SW 1271 (cell line): Measurements from ENCODE around the gene OR2T8.
A peak's percentile ranks its signal among the peaks of the same experiment; 100 is the strongest.
"Not testable (repeated sequence)": the region's sequence is repeated elsewhere in the genome, so short reads cannot be mapped to it uniquely, and the experiment has no call there.

Source experiments
- DNase-seq, 2 experiments: peaks; one replicate each; lab custom pipeline; 2025; lab: John Stamatoyannopoulos, UW

The OR2T8 gene, protein sequence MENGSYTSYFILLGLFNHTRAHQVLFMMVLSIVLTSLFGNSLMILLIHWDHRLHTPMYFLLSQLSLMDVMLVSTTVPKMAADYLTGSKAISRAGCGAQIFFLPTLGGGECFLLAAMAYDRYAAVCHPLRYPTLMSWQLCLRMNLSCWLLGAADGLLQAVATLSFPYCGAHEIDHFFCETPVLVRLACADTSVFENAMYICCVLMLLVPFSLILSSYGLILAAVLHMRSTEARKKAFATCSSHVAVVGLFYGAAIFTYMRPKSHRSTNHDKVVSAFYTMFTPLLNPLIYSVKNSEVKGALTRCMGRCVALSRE

DNA sequence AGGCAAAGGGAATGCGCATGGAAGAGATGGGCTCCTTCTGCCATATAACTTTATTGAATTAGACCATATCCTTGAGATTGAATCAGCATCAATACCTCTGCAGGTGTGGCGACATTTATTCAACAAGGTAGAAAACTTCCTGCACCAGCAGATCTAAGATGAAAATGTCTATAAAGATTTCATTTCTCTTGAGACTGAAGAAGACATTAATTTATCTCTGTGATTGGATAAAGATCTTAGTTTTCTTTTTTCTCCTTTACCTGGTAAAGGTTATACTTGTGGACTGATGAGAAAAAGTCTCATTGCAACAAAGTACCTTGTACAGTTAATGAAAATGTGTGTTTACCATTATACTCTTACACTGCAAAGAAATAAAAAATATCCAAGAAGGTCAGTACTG lies at the start of gene OR2T8:
TSS of gene OR2T8 (plus strand) at position 301 of the 400 bp plus-strand sequence. CDS start 766 bp downstream, outside the sequence.
- no peak for DNase-seq

GRCh38 chr1:247883346-247883745 lies 36.7 kb upstream of the OR2T8 start:
- no peak for DNase-seq

GRCh38 chr1:247884797-247885413 lies 35.1 kb upstream of the OR2T8 start:
- DNase-seq = no peak

- DNase-seq = no peak
Measured at GRCh38 chr1:247895163-247895637, 24.9 kb upstream of the OR2T8 start, which contains the start of gene OR2W3. OR2W3 (plus strand) TSS chr1:247895587; CDS start chr1:247895587, 0 bp downstream.

DNA sequence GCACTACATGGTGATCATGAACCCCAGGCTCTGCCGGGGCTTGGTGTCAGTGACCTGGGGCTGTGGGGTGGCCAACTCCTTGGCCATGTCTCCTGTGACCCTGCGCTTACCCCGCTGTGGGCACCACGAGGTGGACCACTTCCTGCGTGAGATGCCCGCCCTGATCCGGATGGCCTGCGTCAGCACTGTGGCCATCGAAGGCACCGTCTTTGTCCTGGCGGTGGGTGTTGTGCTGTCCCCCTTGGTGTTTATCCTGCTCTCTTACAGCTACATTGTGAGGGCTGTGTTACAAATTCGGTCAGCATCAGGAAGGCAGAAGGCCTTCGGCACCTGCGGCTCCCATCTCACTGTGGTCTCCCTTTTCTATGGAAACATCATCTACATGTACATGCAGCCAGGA lies 24.1 kb upstream of the OR2T8 start:
- DNase-seq = no peak

DNA sequence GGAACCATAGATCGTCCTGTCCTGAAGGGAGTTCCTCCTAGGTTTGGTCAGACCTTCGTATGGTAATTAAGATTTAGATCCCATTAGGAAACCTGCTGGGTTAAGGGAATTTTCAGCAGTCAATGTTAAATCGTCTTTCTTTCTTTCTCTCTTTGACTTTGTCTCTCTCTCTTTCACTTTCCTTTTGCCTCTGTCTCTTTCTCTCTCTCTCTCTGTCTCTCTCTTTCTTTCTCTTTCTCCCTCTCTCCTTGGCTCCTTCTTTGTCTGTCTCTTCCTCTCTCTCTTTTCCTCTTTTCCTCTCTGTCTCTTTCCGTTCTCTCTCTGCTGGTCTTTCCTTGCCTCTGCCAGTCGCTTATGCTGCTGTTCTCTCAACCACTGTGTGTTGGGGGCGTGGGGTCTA lies 15.9 kb upstream of the OR2T8 start:
- DNase-seq = no peak

GRCh38 chr1:247905181-247905580 lies 14.9 kb upstream of the OR2T8 start:
- DNase-seq = no peak

GRCh38 chr1:247905910-247906503 lies 14.0 kb upstream of the OR2T8 start:
- DNase-seq = peak in 1 of 2 experiments; percentile 28

GRCh38 chr1:247906504-247907047 lies 13.5 kb upstream of the OR2T8 start:
- peak; percentile 69 to 92 for DNase-seq

DNA sequence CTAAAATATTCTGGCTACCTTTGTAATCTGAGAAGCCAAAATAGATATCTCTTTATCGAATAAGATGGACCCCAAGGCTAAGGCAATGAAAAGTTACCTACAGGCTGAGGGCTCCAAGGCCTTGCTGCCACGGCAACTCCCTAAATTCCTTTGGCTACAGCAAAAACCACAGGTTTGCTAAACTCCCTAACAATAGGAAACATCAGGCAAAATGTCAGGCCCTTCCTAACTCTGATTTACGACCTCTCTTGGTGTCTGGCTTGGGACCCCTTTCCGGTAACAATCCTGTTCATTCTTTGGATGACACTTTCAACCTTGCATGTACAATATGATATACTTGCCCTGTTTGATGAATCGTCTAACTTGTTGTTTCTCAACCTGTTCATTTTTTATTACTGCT lies 11.3 kb upstream of the OR2T8 start:
- DNase-seq = no peak

DNA sequence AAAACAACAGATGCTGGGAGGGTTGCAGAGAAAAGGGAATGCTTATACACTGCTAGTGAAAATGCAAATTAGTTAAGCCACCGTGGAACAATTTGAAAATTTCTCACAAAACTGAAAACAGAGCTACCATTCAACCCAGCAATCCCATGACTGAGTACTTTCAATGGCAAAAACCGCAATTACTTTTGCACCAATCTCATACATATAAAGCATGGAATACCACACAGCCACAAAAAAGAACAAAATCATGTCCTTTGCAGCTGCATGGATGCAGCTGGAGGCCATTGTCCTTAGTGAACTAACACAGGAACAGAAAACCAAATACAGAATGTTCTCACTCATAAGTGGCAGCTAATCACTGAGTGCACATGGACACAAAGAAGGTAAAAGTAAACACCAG lies 6.3 kb upstream of the OR2T8 start:
- no peak for DNase-seq

- DNase-seq = no peak
Measured at GRCh38 chr1:247914941-247915662, 5.0 kb upstream of the OR2T8 start.

GRCh38 chr1:247923941-247924340 lies 3.9 kb downstream of the OR2T8 start:
- DNase-seq = no peak

GRCh38 chr1:247924868-247925267 lies 4.8 kb downstream of the OR2T8 start, which contains the start of gene OR2AJ1:
OR2AJ1 (plus strand) TSS chr1:247924889; CDS start chr1:247933769, 8,880 bp downstream.
- no peak for DNase-seq

DNA sequence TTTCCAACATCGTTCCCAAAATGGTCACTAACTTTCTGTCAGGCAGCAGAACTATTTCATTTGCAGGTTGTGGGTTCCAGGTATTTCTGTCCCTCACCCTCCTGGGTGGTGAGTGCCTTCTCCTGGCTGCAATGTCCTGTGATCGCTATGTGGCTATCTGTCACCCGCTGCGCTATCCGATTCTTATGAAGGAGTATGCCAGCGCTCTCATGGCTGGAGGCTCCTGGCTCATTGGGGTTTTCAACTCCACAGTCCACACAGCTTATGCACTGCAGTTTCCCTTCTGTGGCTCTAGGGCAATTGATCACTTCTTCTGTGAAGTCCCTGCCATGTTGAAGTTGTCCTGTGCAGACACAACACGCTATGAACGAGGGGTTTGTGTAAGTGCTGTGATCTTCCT lies 13.9 kb downstream of the OR2T8 start:
- DNase-seq = no peak

- no peak for DNase-seq
Measured at GRCh38 chr1:247935781-247936180, 15.7 kb downstream of the OR2T8 start.

- DNase-seq = no peak
Measured at GRCh38 chr1:247936415-247936814, 16.4 kb downstream of the OR2T8 start.

DNA sequence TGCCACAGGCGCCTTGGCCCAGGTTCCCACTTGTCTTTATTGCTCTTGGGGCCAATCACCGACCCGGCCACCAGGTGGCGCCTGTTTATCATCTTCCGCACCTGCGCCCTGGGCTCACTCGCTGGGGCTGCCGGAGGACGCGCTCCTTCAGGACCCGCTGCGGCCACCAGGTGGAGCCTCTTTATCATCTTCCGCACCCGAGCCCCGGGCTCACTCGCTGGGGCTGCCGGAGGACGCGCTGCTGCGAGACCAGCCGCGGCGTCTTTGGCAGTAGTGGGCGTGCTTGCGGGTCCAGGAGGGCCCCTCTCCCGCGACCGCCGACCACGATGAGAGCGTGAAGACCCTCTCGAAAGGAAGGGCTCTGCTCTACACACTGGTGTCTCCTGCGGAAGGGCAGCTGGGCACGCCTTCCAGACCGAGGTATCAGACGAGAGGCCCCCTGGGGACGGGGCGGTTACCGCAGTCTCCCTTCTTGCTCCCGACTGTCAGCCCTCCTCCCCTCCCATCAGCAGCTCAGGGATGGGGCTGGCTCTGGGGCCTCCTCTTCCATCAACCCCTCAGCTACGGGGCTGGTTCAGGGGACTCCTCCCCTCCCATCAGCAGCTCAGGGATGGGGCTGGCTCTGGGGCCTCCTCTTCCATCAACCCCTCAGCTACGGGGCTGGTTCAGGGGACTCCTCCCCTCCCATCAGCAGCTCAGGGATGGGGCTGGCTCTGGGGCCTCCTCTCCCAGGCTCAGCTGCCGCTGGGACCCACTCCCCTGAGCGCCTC lies 17.1 kb downstream of the OR2T8 start:
- not testable (repeated sequence) for DNase-seq

DNA sequence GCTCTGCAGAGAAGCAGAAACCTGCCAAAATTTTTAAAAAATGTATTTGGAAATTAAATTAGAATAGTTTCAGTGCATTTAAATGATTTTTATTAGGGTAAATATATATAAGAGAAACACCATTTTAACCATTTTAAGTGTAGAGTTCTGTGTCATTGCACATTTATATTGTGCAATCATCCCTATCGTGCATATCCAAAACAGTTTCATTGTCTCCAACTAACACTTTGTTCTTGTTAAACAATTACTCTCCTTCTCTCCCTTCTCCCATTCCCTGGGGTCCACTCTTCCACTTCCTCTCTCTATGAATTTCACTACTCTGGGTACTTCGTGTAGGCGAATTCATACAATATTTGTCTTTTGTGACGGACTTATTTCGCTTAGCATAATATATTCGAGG lies 22.6 kb downstream of the OR2T8 start:
- no peak for DNase-seq

- no peak for DNase-seq
Measured at GRCh38 chr1:247948558-247948957, 28.5 kb downstream of the OR2T8 start, which contains the start of gene OR2L8. OR2L8 (plus strand) TSS chr1:247948858; CDS start chr1:247948858, 0 bp downstream.

DNA sequence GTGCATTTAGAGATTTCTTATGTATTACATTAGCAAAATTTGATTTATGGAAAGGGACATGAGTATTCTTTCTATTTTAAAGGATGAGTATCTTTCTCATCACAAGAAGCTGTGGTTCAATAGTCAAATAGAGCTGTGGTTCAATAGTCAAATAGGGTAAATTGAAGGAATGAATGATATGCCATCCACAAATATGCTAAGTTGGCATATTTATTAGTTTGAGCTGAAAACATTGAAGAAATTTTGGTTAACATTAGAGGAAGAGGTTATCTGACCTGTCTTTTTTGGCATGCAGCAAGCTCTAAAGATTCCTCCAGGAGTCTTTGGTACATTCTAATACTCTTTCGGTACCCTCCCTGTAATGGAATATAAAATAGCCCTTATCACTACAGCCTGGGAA lies 33.4 kb downstream of the OR2T8 start:
- DNase-seq = no peak
